Measurements from ENCODE around the gene SOX13. TPM values are rescaled to one million over a fixed set of nuclear protein-coding genes. Genes with fewer than 3 reads are reported as not detected.

Gene SOX13
- total RNA-seq, 6 experiments from 2014 or later, result 9.9 to 13.5 (median 11.1) TPM

GRCh38 chr1:204152310-204153044, 79.6 kb downstream of the SOX13 start:
- Mint-ChIP-seq H3K9me3 (no peaks in the 10 kb centered on the region), H3K36me3 (ENCODE audit: low read depth) (no peaks in the 10 kb centered on the region), H3K27ac (no peak overlapping the region), H3K4me1 (ENCODE audit: low read depth) (no peaks in the 10 kb centered on the region), H3K27me3 (ENCODE audit: insufficient read depth) (peaks cover 26% of the 10 kb centered on the region), H3K4me3 (peak overlapping the region; percentile 76)
- TF ChIP-seq CTCF (IDR thresholded peaks at IDR 0.05), result no peak
- no peak for DNase-seq

DNA sequence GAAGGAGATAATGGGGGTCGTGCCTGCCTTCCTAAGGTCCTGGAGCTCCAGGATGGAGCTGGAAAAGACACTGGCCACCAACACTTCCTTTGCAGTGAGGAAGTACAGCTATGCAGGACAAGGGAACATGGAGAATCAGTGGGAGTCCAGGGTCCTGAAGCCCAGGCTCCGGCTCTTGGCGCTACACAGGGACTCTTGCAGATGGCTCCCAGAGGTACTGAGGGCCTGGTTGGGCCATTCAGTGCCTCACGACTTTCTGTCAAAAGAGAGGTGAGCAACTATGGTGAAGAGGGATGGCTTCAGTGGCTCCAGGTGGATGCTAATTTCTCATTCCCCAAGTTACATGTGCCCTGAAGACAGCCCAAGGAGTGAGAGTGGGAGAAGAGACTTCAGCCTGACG, 80.8 kb downstream of the SOX13 start:
- no peak for TF ChIP-seq CTCF (IDR thresholded peaks at IDR 0.05)
- DNase-seq, result no peak
- Mint-ChIP-seq H3K36me3 (ENCODE audit: low read depth) (no peaks in the 10 kb centered on the region), H3K27me3 (ENCODE audit: insufficient read depth) (peaks cover 25% of the 10 kb centered on the region), H3K27ac (no peak overlapping the region), H3K4me3 (no peak overlapping the region), H3K9me3 (no peaks in the 10 kb centered on the region), H3K4me1 (ENCODE audit: low read depth) (no peaks in the 10 kb centered on the region)

GRCh38 chr1:204154568-204155255, 81.8 kb downstream of the SOX13 start:
- Mint-ChIP-seq H3K9me3 (no peaks in the 10 kb centered on the region), H3K4me3 (no peak overlapping the region)

DNA sequence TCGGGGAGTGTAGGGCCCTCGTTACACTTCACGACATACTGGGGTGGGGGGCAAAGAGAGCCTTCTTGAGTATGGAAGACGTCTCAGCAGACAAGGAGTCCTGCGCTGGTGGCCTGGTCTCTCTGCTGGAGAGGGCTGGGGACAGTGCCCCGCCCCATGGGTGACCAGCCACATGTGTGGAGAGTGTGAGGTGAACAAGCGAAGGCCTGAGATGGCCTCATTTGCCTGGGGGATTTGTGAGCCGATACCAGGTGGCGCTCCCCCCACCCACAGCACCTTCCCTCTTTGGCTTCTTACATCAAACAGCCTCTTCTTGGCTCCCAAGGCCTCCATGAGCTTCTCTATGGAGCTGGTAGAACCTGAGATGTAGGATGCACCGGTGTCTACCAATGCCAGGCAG, 83.0 kb downstream of the SOX13 start:
- no peak overlapping the region for H3K4me3 Mint-ChIP-seq

More at GRCh38 chr1:204154568-204155255, 81.8 kb downstream of the SOX13 start:
- no peaks in the 10 kb centered on the region for H3K36me3 Mint-ChIP-seq (ENCODE audit: low read depth)
- DNase-seq, result no peak
- peaks cover 25% of the 10 kb centered on the region for H3K27me3 Mint-ChIP-seq (ENCODE audit: insufficient read depth)
- no peak overlapping the region for H3K27ac Mint-ChIP-seq
- no peaks in the 10 kb centered on the region for H3K4me1 Mint-ChIP-seq (ENCODE audit: low read depth)
- no peak for TF ChIP-seq CTCF (IDR thresholded peaks at IDR 0.05)

DNA sequence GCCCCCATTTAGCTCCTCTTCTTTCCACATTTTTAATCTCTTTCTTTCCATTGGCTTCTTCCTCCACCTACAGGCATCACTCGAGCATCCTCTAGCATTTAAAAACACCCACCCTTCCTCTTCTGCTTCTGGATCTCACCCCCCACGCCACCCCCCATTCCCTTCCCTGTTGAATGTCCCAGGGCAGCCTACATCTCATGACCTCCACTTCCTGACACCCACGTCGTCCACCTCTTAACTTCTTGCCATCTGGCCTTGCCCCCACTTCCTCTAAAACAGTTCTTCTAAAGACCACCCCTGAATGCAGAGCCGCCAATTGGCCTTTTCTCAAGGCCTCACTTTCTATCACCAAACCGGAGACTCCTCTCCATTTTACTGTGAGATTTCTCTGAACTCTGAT, 85.0 kb downstream of the SOX13 start:
- H3K4me1 Mint-ChIP-seq (ENCODE audit: low read depth), result peaks cover 9% of the 10 kb centered on the region
- no peak overlapping the region for H3K27ac Mint-ChIP-seq
- H3K9me3 Mint-ChIP-seq, result no peaks in the 10 kb centered on the region
- DNase-seq, result no peak
- H3K36me3 Mint-ChIP-seq (ENCODE audit: low read depth), result no peaks in the 10 kb centered on the region
- no peak for TF ChIP-seq CTCF (IDR thresholded peaks at IDR 0.05)
- peaks cover 27% of the 10 kb centered on the region for H3K27me3 Mint-ChIP-seq (ENCODE audit: insufficient read depth)
- no peak overlapping the region for H3K4me3 Mint-ChIP-seq

More for the DNA sequence above, 83.0 kb downstream of the SOX13 start:
- Mint-ChIP-seq H3K36me3 (ENCODE audit: low read depth) (no peaks in the 10 kb centered on the region), H3K9me3 (no peaks in the 10 kb centered on the region), H3K27ac (no peak overlapping the region), H3K4me1 (ENCODE audit: low read depth) (no peaks in the 10 kb centered on the region), H3K27me3 (ENCODE audit: insufficient read depth) (peaks cover 26% of the 10 kb centered on the region)
- TF ChIP-seq CTCF (IDR thresholded peaks at IDR 0.05), result no peak
- no peak for DNase-seq
